Testis (tissue), 3 donors: Measurements from ENCODE around the gene ATP4B. TPM values are rescaled to one million over a fixed set of nuclear protein-coding genes. Genes with fewer than 3 reads are reported as not detected.

Experiments used
- DNase-seq: peaks from one replicate; pipeline ENCODE4 v3.0.0-alpha.2; 2019
- H3K27ac ChIP-seq, 2 donors: fragments of 200-600 bp; sonication (generic); one replicate each; pipeline ENCODE4 v1.5.1; 2019
- H3K27me3 ChIP-seq: fragments of 200-600 bp; sonication (generic); one replicate; pipeline ENCODE4 v1.5.1; 2019
- H3K36me3 ChIP-seq: fragments of 200-600 bp; sonication (generic); one replicate; pipeline ENCODE4 v1.5.1; 2017; ENCODE audit warnings: low read depth; ENCODE audit errors: missing control alignments
- H3K4me1 ChIP-seq: fragments of 200-600 bp; sonication (generic); one replicate; pipeline ENCODE4 v1.5.1; 2019
- H3K4me3 ChIP-seq, 2 donors: fragments of 200-600 bp; sonication (generic); one replicate each; pipeline ENCODE4 v1.5.1; 2017 to 2019
- H3K9me3 ChIP-seq: fragments of 200-600 bp; sonication (generic); one replicate; pipeline ENCODE4 v1.5.1; 2017
- POLR2A ChIP-seq: fragments of 450-650 bp; IDR thresholded peaks from one replicate; pipeline ENCODE4 v1.6.1; 2017; ENCODE audit warnings: antibody characterized with exemption, mild to moderate bottlenecking, moderate library complexity
- WGBS, 2 donors: methylation state at CpG; one replicate each; pipeline ENCODE4 v1.1.5; 2018; 5-methylcytosine and 5-hydroxymethylcytosine counted together
- intact Hi-C: fragments of 100-400 bp; cut with DNase I; formaldehyde crosslinking; loops from one replicate; pipeline ENCODE4 v1.15.1; 2023; ENCODE audit warnings: low total_unique reads
- polyA plus RNA-seq: library from polyadenylated mRNA; stranded (reverse); fragments of 350-450 nt; fragmentation: Illumina TruSeq; extraction: RNeasy Lipid Tissue Mini Kit (QIAGEN cat#74804); gene quantifications from one replicate; pipeline ENCODE4 v1.2.3, GENCODE V29; 2014; ENCODE audit warnings: low read depth, low replicate concordance; ENCODE audit not compliant: insufficient read depth
- total RNA-seq, 2 donors: library from RNA; depleted of rRNA; stranded (reverse); fragments of >200 nt; gene quantifications; one replicate each; pipeline ENCODE4 v1.2.3, GENCODE V29; 2016
- TF ChIP-seq, protein P1 (sequence below), 3 experiments: fragments of 450-650 bp in 2 of 3; fragments of 200-600 bp in 1 of 3; sonication (generic) in 1 of 3; IDR thresholded peaks; one replicate each; pipeline ENCODE4 v1.5.1; 2016 to 2019; ENCODE audit warnings: antibody characterized with exemption in 3 of 3, mild to moderate bottlenecking in 2 of 3, moderate library complexity in 1 of 3

The ATP4B gene
- total and polyA plus RNA-seq, 3 donors from 2014 or later = not detected

DNA sequence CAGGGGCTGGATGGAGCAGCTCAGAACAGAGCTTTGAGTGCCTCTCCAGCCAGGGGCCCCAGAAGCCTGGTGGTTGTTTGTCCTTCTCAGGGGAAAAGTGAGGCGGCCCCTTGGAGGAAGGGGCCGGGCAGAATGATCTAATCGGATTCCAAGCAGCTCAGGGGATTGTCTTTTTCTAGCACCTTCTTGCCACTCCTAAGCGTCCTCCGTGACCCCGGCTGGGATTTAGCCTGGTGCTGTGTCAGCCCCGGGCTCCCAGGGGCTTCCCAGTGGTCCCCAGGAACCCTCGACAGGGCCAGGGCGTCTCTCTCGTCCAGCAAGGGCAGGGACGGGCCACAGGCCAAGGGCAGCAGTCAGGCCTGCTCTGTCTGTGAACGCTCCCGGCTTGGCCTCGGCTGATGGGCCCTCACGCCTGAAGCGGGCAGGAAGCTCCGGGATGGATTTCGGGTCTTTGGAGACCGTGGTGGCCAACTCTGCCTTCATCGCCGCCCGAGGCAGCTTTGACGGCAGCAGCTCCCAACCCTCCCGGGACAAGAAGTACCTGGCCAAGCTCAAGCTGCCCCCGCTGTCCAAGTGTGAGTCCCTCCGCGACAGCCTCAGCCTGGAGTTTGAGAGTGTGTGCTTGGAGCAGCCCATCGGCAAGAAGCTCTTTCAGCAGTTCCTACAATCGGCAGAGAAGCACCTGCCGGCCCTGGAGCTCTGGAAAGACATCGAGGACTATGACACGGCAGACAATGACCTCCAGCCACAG, 9.1 kb upstream of the ATP4B start, which contains the start of gene GRK1:
GRK1 (plus strand) TSS at position 269 of the 751 bp plus-strand sequence; CDS start at position 437, 168 bp downstream.
- Histone ChIP-seq H3K4me1 (no peaks in the 10 kb centered on the region), H3K27ac (no peak within 1 kb of the TSS), H3K27me3 (no peaks in the 10 kb centered on the region), H3K4me3 (no peak within 1 kb of the TSS), H3K36me3 (no peaks in the 10 kb centered on the region), H3K9me3 (no peaks in the 10 kb centered on the region)
- intact Hi-C loops = no loop called here
- DNase-seq = no peak
- 86% methylated on average over 14 to 31 of the region's 32 CpGs for WGBS, 2 donors
- TF ChIP-seq, protein P1, sequence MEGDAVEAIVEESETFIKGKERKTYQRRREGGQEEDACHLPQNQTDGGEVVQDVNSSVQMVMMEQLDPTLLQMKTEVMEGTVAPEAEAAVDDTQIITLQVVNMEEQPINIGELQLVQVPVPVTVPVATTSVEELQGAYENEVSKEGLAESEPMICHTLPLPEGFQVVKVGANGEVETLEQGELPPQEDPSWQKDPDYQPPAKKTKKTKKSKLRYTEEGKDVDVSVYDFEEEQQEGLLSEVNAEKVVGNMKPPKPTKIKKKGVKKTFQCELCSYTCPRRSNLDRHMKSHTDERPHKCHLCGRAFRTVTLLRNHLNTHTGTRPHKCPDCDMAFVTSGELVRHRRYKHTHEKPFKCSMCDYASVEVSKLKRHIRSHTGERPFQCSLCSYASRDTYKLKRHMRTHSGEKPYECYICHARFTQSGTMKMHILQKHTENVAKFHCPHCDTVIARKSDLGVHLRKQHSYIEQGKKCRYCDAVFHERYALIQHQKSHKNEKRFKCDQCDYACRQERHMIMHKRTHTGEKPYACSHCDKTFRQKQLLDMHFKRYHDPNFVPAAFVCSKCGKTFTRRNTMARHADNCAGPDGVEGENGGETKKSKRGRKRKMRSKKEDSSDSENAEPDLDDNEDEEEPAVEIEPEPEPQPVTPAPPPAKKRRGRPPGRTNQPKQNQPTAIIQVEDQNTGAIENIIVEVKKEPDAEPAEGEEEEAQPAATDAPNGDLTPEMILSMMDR (IDR thresholded peaks at IDR 0.05) = no peak
- TF ChIP-seq POLR2A = no peak

GRCh38 chr13:113666329-113666670, 8.3 kb upstream of the ATP4B start:
- no peak for TF ChIP-seq POLR2A
- TF ChIP-seq, protein P1 (IDR thresholded peaks at IDR 0.05) = no peak
- H3K4me1 ChIP-seq = no peaks in the 10 kb centered on the region
- no peaks in the 10 kb centered on the region for H3K36me3 ChIP-seq
- no peak overlapping the region for H3K27ac ChIP-seq
- DNase-seq = no peak
- 88 to 89% methylated on average over 2 of the region's 2 CpGs for WGBS, 2 donors
- H3K9me3 ChIP-seq = no peaks in the 10 kb centered on the region
- intact Hi-C loops = no loop called here
- H3K27me3 ChIP-seq = no peaks in the 10 kb centered on the region
- no peak overlapping the region for H3K4me3 ChIP-seq

DNA sequence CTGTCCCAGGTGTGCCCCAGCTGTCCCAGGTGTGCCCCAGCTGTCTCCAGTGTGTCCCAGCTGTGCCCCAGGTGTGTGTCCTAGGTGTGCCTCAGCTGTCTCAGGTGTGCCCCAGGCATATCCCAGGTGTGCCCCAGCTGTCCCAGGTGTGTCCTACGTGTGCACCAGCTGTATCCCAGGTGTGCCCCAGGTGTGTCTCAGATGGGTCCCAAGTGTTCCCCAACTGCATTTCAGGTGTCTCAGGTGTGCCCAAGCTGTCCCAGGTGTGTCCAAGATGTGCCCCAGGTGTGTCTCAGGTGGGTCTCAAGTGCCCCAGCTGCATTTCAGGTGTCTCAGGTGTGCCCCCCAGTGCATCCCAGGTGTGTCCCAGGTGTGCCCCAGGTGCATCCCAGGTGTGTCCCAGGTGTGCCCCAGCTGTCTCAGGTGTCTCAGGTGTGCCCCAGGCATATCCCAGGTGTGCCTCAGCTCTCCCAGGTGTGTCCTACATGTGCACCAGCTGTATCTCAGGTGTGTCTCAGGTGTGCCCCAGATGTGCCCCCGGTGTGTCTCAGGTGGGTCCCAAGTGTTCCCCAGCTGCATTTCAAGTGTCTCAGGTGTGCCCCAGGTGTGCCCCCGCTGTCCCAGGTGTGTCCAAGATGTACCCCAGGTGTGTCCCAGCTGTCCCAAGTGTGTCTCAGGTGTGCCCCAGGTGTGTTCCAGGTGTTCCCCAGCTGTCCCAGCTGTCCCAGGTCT, 7.8 kb upstream of the ATP4B start:
- H3K9me3 ChIP-seq = no peaks in the 10 kb centered on the region
- H3K4me3 ChIP-seq = no peak overlapping the region
- intact Hi-C loops = no loop called here
- 67 to 91% methylated on average over 1 to 2 of the region's 3 CpGs for WGBS, 2 donors
- no peaks in the 10 kb centered on the region for H3K4me1 ChIP-seq
- TF ChIP-seq, protein P1 (IDR thresholded peaks at IDR 0.05) = no peak
- no peak for TF ChIP-seq POLR2A
- no peak for DNase-seq
- no peaks in the 10 kb centered on the region for H3K27me3 ChIP-seq
- no peak overlapping the region for H3K27ac ChIP-seq
- H3K36me3 ChIP-seq = no peaks in the 10 kb centered on the region

DNA sequence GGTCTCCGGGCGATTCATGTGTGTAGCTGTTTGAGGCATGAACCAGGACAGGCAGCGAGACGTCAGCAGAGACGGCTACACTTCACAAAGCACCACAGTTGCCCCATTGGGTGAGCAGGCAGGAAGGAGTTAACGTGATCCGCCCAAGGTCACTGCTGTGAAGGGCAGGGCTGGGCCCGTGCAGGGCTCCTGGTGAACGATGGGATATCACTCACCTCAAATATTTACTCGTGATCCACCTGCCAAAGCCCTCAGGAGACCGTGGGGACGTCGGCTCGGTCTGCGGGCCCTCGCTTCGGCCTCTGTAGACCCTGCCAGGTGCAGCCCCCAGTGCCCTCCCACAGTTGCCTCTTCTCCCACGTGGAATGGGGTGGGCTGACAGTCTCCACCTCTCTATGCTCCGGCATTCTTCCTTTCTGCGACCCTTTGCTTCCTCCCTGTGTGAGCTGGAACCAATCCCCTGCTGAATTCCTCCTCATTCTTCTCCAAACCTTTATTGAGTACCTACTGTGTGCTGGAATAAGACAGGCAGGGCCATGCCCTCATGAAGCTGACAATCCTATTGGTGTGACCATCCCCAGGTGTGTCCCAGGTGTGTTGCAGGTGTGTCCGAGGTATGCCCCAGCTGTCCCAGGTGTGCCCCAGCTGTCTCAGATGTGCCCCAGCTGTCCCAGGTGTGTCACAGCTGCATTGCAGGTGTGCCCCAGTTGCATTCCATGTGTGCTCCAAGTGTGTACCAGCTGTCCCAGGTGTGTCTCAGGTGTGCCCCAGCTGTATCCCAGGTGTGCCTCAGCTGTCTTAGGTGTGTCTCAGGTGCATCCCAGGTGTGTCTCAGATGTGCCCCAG, 7.0 kb upstream of the ATP4B start:
- no peak for DNase-seq
- Histone ChIP-seq H3K36me3 (no peaks in the 10 kb centered on the region), H3K27ac (no peak overlapping the region), H3K4me3 (no peak overlapping the region), H3K9me3 (no peaks in the 10 kb centered on the region), H3K27me3 (no peaks in the 10 kb centered on the region), H3K4me1 (no peaks in the 10 kb centered on the region)
- no peak for TF ChIP-seq POLR2A
- 57 to 63% methylated on average over 13 to 21 of the region's 21 CpGs for WGBS, 2 donors
- intact Hi-C loops = no loop called here

DNA sequence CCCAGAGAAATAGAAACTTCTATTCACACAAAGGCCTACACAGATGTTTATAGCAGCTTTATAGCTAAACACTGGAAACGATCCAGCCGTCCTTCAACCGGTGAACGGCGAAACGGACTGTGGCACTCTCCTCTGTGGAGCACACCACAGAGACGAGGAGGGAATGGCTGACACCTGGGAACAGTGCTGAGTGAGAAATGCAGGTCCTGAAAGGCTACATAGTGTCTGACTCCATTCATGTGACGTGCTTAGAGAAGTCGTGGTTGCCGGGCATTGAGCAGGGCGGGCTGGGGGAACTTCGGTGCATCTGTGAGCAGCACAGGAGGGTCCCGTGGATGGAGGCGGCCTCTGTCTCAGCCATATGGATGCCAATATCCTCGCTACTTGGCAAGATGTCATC, 5.9 kb upstream of the ATP4B start:
- DNase-seq = no peak
- H3K27me3 ChIP-seq = no peaks in the 10 kb centered on the region
- intact Hi-C loops = no loop called here
- no peaks in the 10 kb centered on the region for H3K9me3 ChIP-seq
- H3K27ac ChIP-seq = no peak overlapping the region
- no peak for TF ChIP-seq POLR2A
- TF ChIP-seq, protein P1 (IDR thresholded peaks at IDR 0.05) = no peak
- no peaks in the 10 kb centered on the region for H3K36me3 ChIP-seq
- H3K4me3 ChIP-seq = no peak overlapping the region
- no peaks in the 10 kb centered on the region for H3K4me1 ChIP-seq
- WGBS, 2 donors = 69 to 71% methylated on average over 15 of the region's 15 CpGs
